ENCODE data around the gene ADCY1.

DNA sequence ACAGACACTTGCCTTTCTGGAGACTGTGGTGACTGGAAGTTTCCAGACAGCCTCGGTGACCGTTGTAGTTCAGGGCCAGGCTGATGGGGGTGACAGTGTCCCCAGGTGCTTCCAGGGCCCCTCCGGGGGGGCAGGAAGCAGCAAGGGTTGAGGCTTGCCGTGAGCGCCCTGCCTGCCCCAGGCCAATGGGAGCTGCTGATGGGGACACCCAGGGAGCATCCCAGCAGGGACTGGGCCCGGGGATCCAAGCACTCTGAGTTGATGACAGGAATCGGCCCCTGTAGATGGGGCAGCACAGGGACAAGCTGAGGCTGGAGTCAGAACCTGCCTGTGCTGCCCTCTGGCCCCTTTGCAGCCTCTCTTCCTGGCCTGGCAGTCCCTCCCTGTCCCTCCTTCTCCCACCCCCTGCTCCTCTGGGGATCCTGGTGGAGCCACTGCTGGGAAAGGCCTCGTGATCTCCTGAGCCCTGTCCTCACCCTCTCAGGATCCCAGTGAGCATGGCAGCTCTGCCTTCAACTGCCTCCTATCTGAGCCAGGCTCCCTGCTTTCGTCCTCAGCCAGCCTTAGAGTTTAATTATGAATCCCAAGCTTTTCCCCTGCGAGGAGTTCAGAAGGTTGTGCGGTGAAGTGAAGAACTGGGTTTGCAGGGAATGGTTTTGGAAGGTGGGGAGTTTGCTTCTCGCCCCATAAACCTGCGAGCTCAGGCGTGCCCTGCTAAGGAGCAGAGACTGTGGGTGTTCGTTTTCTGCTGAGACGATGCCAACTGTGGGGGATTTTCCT, 84.7 kb downstream of the ADCY1 start:
- TF ChIP-seq YY1 (IDR thresholded peaks at IDR 0.05; ENCODE audit: insufficient read depth, insufficient read length) (no peak), ZNF274 (IDR thresholded peaks at IDR 0.05; ENCODE audit: low read depth, low read length) (no peak)

Data from NT2/D1 (cell line).